Peyer's patch (tissue), 4 donors: ENCODE results near the gene CISH. TPM values are rescaled to one million over a fixed set of nuclear protein-coding genes. Genes with fewer than 3 reads are reported as not detected.
A peak's percentile ranks its signal among the peaks of the same experiment; 100 is the strongest.

Source experiments
- DNase-seq, 3 donors: peaks; one replicate each; pipeline ENCODE4 v3.0.0-alpha.2; 2017 to 2019
- H3K27ac ChIP-seq, 4 donors: fragments of 200-600 bp; sonication (generic); one replicate each; pipeline ENCODE4 v1.5.1; 2016 to 2019
- H3K27me3 ChIP-seq, 2 donors: fragments of 200-600 bp; sonication (generic); one replicate each; pipeline ENCODE4 v1.5.1; 2019
- H3K36me3 ChIP-seq, 3 donors: fragments of 200-600 bp; sonication (generic); one replicate each; pipeline ENCODE4 v1.5.1; 2016 to 2019
- H3K4me1 ChIP-seq, 4 donors: fragments of 200-600 bp; sonication (generic); one replicate each; pipeline ENCODE4 v1.5.1; 2016 to 2019
- H3K4me3 ChIP-seq, 4 donors: fragments of 200-600 bp; sonication (generic); 1 replicate in 3 of 4; 2 replicates in 1 of 4; pipeline ENCODE4 v1.5.1; 2016 to 2019; ENCODE audit warnings: mild to moderate bottlenecking in 1 of 4
- H3K9me3 ChIP-seq, 4 donors: fragments of 200-600 bp; sonication (generic); one replicate each; pipeline ENCODE4 v1.5.1; 2016 to 2019; ENCODE audit warnings: mild to moderate bottlenecking in 1 of 4
- POLR2A ChIP-seq, 2 donors: fragments of 450-650 bp; IDR thresholded peaks; one replicate each; pipeline ENCODE4 v1.5.1; 2017; ENCODE audit warnings: antibody characterized with exemption in 2 of 2, mild to moderate bottlenecking in 2 of 2, moderate library complexity in 2 of 2
- total RNA-seq, 4 donors: library from RNA; depleted of rRNA; stranded (reverse); fragments of >200 nt; gene quantifications; one replicate each; pipeline ENCODE4 v1.1.0, GENCODE V29; 2016
- TF ChIP-seq, protein P1 (sequence below), 6 experiments: fragments of 450-650 bp in 4 of 6; fragments of 200-600 bp in 2 of 6; sonication (generic) in 1 of 6; IDR thresholded peaks; one replicate each; pipeline ENCODE4 v1.5.1; 2017 to 2019; ENCODE audit warnings: antibody characterized with exemption in 6 of 6, mild to moderate bottlenecking in 3 of 6, moderate library complexity in 1 of 6

The CISH gene
- total RNA-seq, 4 donors from 2014 or later: 9.7 to 13.5 (median 10.9) TPM

DNA sequence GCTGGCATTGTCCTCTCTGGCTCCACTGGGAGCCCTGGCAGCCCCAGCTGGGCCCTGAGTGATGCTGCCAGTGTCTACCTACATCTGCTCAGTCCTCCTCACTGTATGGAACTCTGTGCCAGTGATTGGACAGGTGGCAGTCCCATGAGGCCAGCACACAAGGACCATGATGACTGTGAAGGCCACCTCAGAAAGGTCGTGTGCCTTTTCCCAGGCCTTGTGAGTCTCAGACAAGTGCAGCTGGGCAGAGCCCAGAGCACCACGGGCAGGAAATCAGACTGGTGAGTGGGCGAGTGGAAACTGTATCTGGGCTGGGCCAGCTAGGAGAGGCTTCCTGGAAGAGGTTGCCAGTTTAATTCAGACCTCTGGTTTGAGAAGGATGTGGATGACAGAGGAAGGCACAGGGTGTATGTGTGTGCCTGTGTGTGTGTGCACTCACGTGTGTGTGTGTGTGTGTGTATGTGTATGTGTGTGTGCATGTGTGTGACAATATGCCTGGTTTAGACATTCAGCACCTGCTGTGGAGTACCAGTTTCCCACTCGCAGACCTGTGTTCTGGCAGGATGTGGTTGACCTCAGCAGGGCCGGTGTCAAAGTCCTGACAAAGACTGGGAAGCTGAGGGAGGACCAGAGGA lies 12.4 kb upstream of the CISH start:
- peaks cover 0 to 34% (median 11%) of the 10 kb centered on the region in 4 donors for H3K4me1 ChIP-seq
- peak overlapping the region in 2 of 4 donors; percentile 45 to 63 for H3K27ac ChIP-seq
- H3K9me3 ChIP-seq: no peaks in the 10 kb centered on the region
- no peak overlapping the region for H3K4me3 ChIP-seq
- TF ChIP-seq POLR2A (IDR thresholded peaks at IDR 0.05): no peak
- TF ChIP-seq, protein P1, sequence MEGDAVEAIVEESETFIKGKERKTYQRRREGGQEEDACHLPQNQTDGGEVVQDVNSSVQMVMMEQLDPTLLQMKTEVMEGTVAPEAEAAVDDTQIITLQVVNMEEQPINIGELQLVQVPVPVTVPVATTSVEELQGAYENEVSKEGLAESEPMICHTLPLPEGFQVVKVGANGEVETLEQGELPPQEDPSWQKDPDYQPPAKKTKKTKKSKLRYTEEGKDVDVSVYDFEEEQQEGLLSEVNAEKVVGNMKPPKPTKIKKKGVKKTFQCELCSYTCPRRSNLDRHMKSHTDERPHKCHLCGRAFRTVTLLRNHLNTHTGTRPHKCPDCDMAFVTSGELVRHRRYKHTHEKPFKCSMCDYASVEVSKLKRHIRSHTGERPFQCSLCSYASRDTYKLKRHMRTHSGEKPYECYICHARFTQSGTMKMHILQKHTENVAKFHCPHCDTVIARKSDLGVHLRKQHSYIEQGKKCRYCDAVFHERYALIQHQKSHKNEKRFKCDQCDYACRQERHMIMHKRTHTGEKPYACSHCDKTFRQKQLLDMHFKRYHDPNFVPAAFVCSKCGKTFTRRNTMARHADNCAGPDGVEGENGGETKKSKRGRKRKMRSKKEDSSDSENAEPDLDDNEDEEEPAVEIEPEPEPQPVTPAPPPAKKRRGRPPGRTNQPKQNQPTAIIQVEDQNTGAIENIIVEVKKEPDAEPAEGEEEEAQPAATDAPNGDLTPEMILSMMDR (IDR thresholded peaks at IDR 0.05): no peak
- peak in 1 of 3 donors; percentile 29 for DNase-seq
- H3K36me3 ChIP-seq: no peaks in the 10 kb centered on the region
- no peaks in the 10 kb centered on the region for H3K27me3 ChIP-seq

DNA sequence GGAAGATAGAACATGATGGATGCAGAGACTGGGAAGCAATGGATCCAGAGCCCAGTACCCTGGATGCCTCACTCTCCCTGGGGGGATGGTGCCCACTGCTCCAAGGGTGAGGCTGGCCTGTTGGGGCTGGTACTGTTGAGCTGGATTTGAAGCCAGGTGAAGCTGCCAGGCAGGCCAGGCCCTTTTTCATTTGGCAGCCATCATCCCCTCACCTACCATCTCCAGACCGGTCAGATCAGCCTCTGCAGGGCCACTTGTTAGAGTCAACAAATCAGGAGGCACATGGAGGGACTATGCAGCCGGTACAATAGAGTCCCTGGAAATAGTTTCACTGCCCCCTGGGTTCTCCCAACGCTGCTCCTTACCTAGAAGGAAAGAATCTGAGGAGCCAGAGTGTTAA lies 11.3 kb upstream of the CISH start:
- H3K9me3 ChIP-seq: no peaks in the 10 kb centered on the region
- TF ChIP-seq POLR2A (IDR thresholded peaks at IDR 0.05): no peak
- TF ChIP-seq, protein P1 (IDR thresholded peaks at IDR 0.05): no peak
- H3K4me3 ChIP-seq: no peak overlapping the region
- H3K4me1 ChIP-seq: peaks cover 0 to 45% (median 18%) of the 10 kb centered on the region in 4 donors
- H3K27me3 ChIP-seq: no peaks in the 10 kb centered on the region
- DNase-seq: no peak
- H3K36me3 ChIP-seq: no peaks in the 10 kb centered on the region
- H3K27ac ChIP-seq: no peak overlapping the region

DNA sequence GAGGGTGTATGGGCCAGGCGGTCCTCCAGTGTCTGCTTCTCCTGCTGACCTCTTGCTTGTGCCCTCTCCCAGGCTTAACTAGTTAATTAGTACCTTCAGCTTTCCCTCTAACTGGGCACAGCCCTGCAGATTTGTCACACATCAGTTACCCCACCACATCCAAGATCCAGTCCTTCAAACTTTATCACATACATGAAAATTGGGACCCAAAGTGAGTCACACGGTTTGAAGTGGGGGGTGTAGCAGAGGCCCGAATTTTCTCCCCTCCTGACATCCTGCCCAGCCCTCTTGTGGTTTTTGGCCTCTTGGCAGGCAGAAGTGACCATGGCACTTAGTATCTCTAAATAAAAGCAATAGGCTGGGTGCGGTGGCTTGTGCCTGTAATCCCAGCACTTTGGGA lies 9.2 kb upstream of the CISH start:
- Histone ChIP-seq H3K27me3 (no peaks in the 10 kb centered on the region), H3K36me3 (no peaks in the 10 kb centered on the region), H3K4me3 (no peak overlapping the region), H3K27ac (peak overlapping the region in 2 of 4 donors; percentile 2 to 73), H3K4me1 (peaks cover 0 to 48% (median 22%) of the 10 kb centered on the region in 4 donors), H3K9me3 (no peaks in the 10 kb centered on the region)
- TF ChIP-seq POLR2A (IDR thresholded peaks at IDR 0.05): no peak
- TF ChIP-seq, protein P1 (IDR thresholded peaks at IDR 0.05): no peak
- no peak for DNase-seq

DNA sequence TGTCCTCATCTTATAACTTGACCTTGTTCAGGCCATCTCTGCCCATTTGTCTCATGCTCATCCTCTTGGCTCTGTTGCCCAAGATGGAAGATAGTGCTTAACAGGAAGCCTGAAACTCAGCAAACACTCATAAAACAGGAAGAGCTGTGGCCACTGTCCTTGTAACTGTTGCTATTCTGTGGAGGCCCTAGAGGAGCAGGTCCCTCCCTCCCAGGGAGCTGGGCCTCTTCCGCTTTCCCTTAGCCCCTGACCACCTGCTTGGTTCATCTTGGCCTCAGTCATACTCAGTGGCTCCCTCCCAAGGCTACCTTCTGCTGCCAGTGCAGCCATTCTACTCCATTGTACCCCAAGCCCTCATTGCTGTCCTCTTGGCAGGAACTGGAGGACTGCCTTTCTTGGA lies 8.8 kb upstream of the CISH start:
- no peaks in the 10 kb centered on the region for H3K27me3 ChIP-seq
- DNase-seq: no peak

DNA sequence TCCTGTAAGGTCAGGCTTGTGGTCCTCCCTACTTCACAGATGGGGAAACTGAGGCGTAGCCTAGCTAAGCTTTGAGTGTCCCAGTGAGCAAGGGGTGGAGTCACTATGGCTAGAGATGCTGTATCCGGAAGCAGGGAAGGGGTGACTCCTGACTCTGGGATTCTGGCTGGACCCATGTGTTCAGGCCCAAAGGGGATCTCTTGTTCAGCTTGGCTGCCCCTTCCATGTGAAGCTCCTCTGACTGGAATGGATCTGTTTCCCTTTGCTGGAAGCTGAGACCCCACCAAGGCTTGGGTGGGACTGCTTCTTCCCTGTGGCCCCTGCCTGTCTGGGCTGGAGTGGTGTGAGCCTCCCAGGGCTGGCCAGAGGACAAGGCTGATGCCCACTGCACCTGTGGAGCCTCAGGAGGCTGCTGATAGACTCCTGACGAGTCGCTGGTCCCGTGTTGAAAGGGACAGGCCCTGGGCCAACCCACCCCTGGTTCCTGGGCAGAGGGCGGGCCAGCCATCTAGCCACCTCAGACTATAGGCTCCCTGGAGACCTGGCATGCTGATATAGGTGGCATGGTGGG lies 6.4 kb upstream of the CISH start:
- Histone ChIP-seq H3K9me3 (no peaks in the 10 kb centered on the region), H3K4me3 (peak overlapping the region; percentile 69 to 99 (median 91)), H3K4me1 (peaks cover 0 to 41% (median 15%) of the 10 kb centered on the region in 4 donors), H3K27ac (peak overlapping the region; percentile 83 to 97 (median 94)), H3K36me3 (no peaks in the 10 kb centered on the region), H3K27me3 (no peaks in the 10 kb centered on the region)
- no peak for DNase-seq
- TF ChIP-seq POLR2A (IDR thresholded peaks at IDR 0.05): no peak
- TF ChIP-seq, protein P1 (IDR thresholded peaks at IDR 0.05): no peak

More for the DNA sequence above, 8.8 kb upstream of the CISH start:
- Histone ChIP-seq H3K9me3 (no peaks in the 10 kb centered on the region), H3K36me3 (no peaks in the 10 kb centered on the region), H3K4me3 (no peak overlapping the region), H3K27ac (peak overlapping the region in 3 of 4 donors; percentile 2 to 73 (median 5)), H3K4me1 (peaks cover 0 to 48% (median 23%) of the 10 kb centered on the region in 4 donors)
- TF ChIP-seq, protein P1 (IDR thresholded peaks at IDR 0.05): no peak
- TF ChIP-seq POLR2A (IDR thresholded peaks at IDR 0.05): no peak
